Panc1 (cell line): ENCODE data around the gene LMAN1. TPM values are rescaled to one million over a fixed set of nuclear protein-coding genes. Genes with fewer than 3 reads are reported as not detected.

Source experiments
- ATAC-seq: fragments of 200-7000 bp; cut with Tn5 transposase; 2 replicates; pipeline ENCODE4 v1.9.1; 2020; ENCODE audit warnings: mild to moderate bottlenecking, moderate library complexity
- BruUV-seq: library from RNA; stranded (reverse); fragments of 400-500 nt; replicated peaks from 2 replicates; lab custom pipeline; 2021; lab: Mats Ljungman, UMichigan
- CTCF ChIA-PET: fragments of 300-600 bp; sonication (Branson Sonifier 250); formaldehyde crosslinking; loops from one replicate; lab custom pipeline; 2022; ENCODE audit warnings: antibody characterized with exemption; lab: Charles Lee
- POLR2A ChIA-PET: fragments of 300-600 bp; sonication (Branson Sonifier 250); formaldehyde crosslinking; loops from one replicate; lab custom pipeline; 2022; ENCODE audit warnings: antibody characterized with exemption; lab: Charles Lee
- DNase-seq: peaks from one replicate; pipeline ENCODE4 v3.0.0-alpha.2; 2010; ENCODE audit warnings: low read depth, low spot score
- H3K27ac ChIP-seq: 2 replicates; pipeline ENCODE4 v1.5.1; 2011; ENCODE audit warnings: mild to moderate bottlenecking, low read length, inconsistent platforms
- H3K27me3 ChIP-seq: fragments of 200-500 bp; sonication (Bioruptor generic); 2 replicates; pipeline ENCODE4 v1.6.0; 2014; ENCODE audit warnings: low read length, inconsistent platforms; ENCODE audit not compliant: control insufficient read depth, insufficient read depth
- H3K36me3 ChIP-seq: fragments of 200-500 bp; sonication (Bioruptor generic); 2 replicates; pipeline ENCODE4 v1.5.1; 2014; ENCODE audit warnings: inconsistent platforms, mild to moderate bottlenecking, low read length, moderate library complexity; ENCODE audit not compliant: control insufficient read depth, insufficient read depth
- H3K4me1 ChIP-seq: 2 replicates; pipeline ENCODE4 v1.5.1; 2011; ENCODE audit warnings: inconsistent platforms, mild to moderate bottlenecking, low read length, moderate library complexity; ENCODE audit not compliant: control insufficient read depth, insufficient read depth
- H3K4me3 ChIP-seq, 2 experiments: 2 replicates each; pipeline ENCODE4 v1.5.1; 2011 to 2012; ENCODE audit warnings: low read depth in 2 of 2, low read length in 2 of 2, mild to moderate bottlenecking in 2 of 2, inconsistent platforms in 1 of 2, moderate library complexity in 1 of 2
- H3K9me3 ChIP-seq: fragments of 200-500 bp; sonication (Bioruptor generic); 2 replicates; pipeline ENCODE4 v1.5.1; 2014; ENCODE audit warnings: low read depth, mild to moderate bottlenecking, inconsistent platforms, low read length, moderate library complexity; ENCODE audit not compliant: control insufficient read depth, insufficient read depth
- TCF7L2 ChIP-seq: IDR thresholded peaks from 2 replicates; pipeline ENCODE4 v1.6.1; 2011; ENCODE audit warnings: mild to moderate bottlenecking, low read depth, low read length, inconsistent platforms
- in situ Hi-C: cut with HindIII; loops from 2 replicates; pipeline ENCODE4 v1.10.0; 2016; ENCODE audit warnings: low sequenced_read_pairs, low pct_unique_long_range_greater_than_20kb
- intact Hi-C: fragments of 100-400 bp; cut with micrococcal nuclease; formaldehyde crosslinking; loops from one replicate; pipeline ENCODE4 v1.10.0; 2022; ENCODE audit not compliant: unreplicated experiment
- total RNA-seq: library from RNA; stranded (reverse); gene quantifications from one replicate; pipeline ENCODE4 v1.2.1, GENCODE V29; 2021; ENCODE audit not compliant: unreplicated experiment
- TF ChIP-seq, protein P1 (sequence below), 2 experiments: IDR thresholded peaks; 2 replicates each; pipeline ENCODE4 v1.6.1; 2011 to 2012; ENCODE audit warnings: low read depth in 2 of 2, control low read depth in 1 of 2, low read length in 1 of 2, mild to moderate bottlenecking in 1 of 2, moderate library complexity in 1 of 2; ENCODE audit not compliant: insufficient read depth in 1 of 2

Gene LMAN1
- total RNA-seq, 1 experiment from 2014 or later, result 60.8 TPM

DNA sequence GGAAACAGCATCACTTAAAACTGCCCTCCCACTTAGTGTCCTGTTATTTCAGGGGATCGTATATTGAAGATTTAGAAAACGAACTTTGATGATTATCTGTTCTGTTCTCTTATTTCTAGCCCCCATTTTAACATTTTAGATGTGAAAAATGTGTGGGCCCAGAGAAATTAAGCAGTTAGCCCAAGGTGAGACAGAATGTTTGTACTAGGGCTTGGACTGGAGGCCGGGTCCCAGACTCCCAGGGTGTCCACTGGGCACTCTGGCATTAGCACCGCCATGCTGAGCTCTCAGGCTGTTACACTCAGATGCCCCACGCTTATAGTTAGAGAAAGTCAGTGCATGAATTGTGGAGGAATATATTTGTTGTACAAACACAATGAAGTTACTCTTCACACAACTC, 80.3 kb downstream of the LMAN1 start:
- CTCF ChIA-PET, result no interaction called here
- H3K27ac ChIP-seq, result no peak overlapping the region
- ATAC-seq, result no peak
- TF ChIP-seq TCF7L2, result no peak
- TF ChIP-seq, protein P1, sequence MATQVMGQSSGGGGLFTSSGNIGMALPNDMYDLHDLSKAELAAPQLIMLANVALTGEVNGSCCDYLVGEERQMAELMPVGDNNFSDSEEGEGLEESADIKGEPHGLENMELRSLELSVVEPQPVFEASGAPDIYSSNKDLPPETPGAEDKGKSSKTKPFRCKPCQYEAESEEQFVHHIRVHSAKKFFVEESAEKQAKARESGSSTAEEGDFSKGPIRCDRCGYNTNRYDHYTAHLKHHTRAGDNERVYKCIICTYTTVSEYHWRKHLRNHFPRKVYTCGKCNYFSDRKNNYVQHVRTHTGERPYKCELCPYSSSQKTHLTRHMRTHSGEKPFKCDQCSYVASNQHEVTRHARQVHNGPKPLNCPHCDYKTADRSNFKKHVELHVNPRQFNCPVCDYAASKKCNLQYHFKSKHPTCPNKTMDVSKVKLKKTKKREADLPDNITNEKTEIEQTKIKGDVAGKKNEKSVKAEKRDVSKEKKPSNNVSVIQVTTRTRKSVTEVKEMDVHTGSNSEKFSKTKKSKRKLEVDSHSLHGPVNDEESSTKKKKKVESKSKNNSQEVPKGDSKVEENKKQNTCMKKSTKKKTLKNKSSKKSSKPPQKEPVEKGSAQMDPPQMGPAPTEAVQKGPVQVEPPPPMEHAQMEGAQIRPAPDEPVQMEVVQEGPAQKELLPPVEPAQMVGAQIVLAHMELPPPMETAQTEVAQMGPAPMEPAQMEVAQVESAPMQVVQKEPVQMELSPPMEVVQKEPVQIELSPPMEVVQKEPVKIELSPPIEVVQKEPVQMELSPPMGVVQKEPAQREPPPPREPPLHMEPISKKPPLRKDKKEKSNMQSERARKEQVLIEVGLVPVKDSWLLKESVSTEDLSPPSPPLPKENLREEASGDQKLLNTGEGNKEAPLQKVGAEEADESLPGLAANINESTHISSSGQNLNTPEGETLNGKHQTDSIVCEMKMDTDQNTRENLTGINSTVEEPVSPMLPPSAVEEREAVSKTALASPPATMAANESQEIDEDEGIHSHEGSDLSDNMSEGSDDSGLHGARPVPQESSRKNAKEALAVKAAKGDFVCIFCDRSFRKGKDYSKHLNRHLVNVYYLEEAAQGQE (IDR thresholded peaks at IDR 0.05; ENCODE audit: insufficient read depth in 1 of 2, low read depth in 2 of 2, low read length in 1 of 2), result no peak
- H3K27me3 ChIP-seq, result peaks cover 4% of the 10 kb centered on the region; the same call in 1 of the 2 replicates
- in situ Hi-C loops, result no loop called here
- BruUV-seq, result no TSS peak
- no peaks in the 10 kb centered on the region for H3K9me3 ChIP-seq
- no peak for DNase-seq
- no peaks in the 10 kb centered on the region for H3K4me1 ChIP-seq
- no peaks in the 10 kb centered on the region for H3K36me3 ChIP-seq
- POLR2A ChIA-PET, result interaction anchor here (0.5 kb wide), 1 partner anchor 481 kb away, joined by 12 read pairs; no protein-coding TSS in a partner anchor
- intact Hi-C loops, result no loop called here
- no peak overlapping the region for H3K4me3 ChIP-seq

Other genes with a start within 250 kb of the LMAN1 start
- 48.3 TPM for gene SEC11C, start 219.4 kb downstream of the LMAN1 start, total RNA-seq
- not detected for gene GRP, start 139.1 kb downstream of the LMAN1 start, total RNA-seq
- not detected for gene RAX, start 85.8 kb downstream of the LMAN1 start, total RNA-seq
- gene CPLX4, start 40.6 kb downstream of the LMAN1 start, total RNA-seq, result not detected